NOMO-1 treated with DMSO at 0.1 percent for 48 hours (cell line): ENCODE results near the gene PRR33.

Experiments used
- DNase-seq: peaks from one replicate; lab custom pipeline; 2025; ENCODE audit not compliant: unreplicated experiment; lab: John Stamatoyannopoulos, UW

Gene PRR33

DNA sequence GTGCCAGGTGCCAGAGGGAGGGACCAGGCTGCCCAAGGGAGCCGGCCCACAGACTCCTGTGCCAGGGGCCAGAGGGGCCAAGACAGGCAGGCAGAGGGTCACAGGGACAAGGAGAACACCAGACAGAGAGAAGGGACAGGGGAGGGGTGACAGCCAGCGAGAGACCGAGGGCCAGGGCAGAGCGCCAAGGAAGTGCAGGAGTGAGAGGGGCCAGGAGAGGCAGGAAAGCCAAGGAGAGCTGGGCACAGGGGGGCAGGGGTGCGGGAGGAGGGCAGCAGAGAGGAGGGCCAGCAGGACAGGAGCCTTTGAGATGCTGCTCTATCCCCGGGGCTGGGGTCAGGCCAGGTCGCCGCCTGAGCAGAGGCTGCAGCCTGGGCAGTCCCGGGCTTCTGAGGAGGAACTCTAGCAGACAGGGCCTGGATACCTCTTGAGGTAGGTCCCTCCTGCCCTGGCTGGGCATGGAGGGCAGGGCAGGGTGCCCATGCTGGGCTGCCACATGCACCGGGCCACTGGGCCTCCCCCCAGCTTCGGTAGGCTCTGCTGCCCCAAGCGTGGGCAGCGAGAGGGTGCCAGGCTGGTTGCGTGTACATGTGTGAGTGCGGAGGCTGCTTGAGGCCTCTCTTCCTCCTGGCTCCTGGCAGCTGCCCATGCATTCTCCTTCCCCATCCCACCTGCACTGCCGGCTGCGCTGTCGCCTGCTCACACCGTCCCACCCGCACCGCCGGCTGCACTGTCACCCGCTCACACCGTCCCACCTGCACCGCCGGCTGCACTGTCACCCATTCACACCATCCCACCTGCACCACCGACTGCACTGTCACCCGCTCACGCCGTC, 26.6 kb downstream of the PRR33 start:
- no peak for DNase-seq

DNA sequence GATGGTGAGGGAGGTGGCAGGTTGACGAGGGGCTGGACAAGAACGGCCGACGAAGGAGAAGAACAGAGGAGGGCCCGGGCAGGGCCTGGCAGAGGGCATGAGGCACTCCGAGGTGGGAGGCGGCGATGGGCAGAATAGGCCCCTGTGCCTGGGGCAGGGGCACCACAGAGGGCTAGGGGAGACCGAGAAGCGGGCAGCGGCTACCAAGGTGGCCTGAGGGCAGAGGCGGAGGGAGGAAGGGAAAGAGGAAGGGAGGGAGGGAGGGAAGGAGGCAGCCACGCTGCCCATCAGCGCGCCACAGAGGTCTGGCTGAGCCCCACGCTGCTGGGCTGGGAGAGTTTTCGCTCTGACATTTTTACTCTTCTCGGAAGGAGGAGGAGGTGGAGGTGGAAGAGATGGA, 27.5 kb downstream of the PRR33 start:
- DNase-seq, result no peak

GRCh38 chr11:1863352-1864216, 28.1 kb downstream of the PRR33 start:
- no peak for DNase-seq

GRCh38 chr11:1862588-1863351, 28.9 kb downstream of the PRR33 start:
- no peak for DNase-seq

DNA sequence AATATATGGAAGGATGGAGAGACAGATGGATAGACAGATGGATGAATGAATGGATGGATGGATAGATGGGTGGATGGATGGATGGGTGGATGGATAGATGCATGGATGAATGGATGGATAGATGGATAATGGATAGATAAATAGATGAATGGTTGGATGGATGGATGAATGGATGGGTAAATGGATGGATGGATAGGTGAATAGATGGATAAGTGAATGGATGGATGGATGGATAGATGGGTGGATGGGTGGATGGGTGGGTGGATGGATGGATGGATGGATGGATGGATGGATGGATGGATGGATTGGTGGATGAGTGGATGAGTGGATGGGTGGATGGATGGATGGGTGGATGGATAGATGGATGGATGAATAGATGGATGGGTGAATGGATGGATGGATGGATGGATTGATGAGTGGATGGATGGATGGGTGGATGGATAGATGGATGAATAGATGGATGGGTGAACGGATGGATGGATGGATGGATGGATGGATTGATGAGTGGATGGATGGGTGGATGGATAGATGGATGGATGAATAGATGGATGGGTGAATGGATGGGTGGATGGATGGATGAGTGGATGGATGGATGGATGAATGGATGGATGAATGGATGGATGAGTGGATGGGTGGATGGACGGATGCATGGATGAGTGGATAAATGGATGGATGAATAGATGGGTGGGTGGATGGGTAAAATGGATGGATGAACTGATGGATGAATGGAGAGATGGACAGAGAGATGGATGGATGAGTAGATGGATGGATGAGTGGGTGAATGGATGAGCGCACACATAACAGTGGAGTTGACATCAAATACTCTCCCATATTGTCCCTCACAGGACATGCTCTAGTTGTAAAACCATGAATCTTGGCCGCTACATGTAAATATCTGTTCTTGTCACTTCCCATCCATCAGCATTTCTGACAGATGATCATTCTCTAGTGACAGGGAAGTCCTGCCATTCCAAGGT, 30.0 kb downstream of the PRR33 start:
- no peak for DNase-seq

DNA sequence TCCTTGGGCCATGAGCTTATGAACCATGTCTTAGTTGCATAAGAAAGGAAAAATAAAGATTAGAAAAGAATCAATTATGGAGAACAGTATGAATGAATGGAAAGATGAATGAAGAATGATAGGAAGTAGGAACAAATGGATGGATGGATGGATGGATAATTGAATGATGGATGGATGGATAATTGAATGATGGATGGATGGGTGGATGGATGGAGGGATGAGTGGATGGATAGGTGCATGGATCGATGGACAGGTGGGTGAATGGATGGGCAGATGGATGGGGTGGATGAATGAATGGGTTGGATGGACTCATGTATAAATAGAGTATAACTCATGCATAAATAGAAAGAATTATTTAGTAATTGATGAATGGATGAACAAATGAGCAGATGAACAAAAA, 31.6 kb downstream of the PRR33 start:
- no peak for DNase-seq

- DNase-seq, result no peak
Observed at GRCh38 chr11:1859004-1859403, 32.7 kb downstream of the PRR33 start.

- DNase-seq, result no peak
Observed at GRCh38 chr11:1858576-1858975, 33.1 kb downstream of the PRR33 start.

DNA sequence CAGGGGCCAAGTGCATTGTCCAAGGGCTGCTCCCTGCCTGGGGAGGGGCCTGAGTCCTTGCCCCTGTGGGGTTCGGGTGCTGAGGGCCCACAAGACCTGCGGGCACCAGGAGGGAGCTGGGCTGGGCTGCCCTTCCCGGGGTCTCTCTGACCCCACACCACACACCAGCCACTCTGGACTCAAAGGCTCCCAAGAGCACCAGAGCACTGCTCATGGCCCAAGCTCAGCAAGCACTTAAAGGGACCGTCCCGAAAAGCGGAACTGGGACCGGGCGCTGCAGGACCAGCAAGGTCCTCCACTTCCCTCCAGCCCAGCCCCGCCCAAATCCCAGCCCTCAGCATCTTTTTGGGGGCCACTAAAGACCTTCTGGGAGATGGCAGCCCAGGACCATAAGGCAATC, 33.5 kb downstream of the PRR33 start:
- DNase-seq, result peak; percentile 46

GRCh38 chr11:1857064-1857463, 34.6 kb downstream of the PRR33 start:
- no peak for DNase-seq

DNA sequence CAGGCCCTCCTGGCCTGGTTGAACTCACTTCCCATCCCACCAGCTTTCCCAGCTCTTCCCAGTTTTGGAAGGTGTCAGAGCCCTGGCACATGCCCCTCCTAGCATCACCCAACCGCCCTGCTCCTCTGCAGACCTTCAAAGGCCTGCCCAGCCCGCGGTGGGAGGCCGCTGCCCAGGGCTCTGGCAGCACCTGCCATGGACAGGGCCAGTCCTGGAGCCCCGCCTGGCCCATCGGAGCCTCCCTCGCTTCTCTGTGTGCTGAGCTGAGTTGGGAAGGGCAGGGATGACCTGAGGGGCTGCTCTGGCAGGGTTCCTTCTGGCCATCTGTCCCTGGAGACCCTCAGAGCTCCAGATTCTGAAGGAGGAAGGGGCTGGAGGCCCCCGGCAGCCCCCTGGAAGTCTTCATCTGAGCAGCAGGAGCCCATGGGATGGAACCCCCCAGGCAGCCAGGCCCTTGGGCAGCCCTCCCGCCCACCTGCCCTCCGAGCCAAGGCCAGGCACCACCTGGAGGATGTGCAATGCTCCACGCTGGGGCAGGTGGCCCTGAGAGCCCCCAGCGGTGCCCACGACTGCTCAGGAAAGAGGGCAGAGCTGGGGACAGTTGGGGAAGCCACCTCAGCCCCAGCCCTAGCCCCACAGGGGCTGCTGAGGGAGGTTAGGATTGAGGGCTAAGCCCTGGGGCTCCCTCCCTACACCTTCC, 35.2 kb downstream of the PRR33 start:
- no peak for DNase-seq

DNA sequence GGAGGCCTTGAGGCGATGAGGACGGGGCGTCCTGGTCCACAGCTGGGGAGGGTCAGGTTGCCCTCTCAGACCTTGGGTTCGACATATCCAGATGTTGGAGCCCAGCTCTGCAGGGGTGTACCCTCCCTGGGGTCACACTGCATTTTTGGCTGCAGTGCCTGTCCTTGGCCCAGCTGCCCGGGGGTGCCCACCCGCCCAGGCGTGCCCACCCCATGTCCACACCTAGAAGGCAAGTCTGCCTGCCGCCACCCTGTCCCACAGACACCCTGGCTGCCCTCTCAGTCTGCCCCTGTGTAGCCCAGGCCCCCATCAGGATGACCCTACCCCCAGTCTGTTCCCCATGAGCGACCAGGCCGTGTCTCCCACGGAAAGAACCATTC, 35.8 kb downstream of the PRR33 start:
- DNase-seq, result no peak

GRCh38 chr11:1854949-1855885, 36.5 kb downstream of the PRR33 start:
- DNase-seq, result no peak

DNA sequence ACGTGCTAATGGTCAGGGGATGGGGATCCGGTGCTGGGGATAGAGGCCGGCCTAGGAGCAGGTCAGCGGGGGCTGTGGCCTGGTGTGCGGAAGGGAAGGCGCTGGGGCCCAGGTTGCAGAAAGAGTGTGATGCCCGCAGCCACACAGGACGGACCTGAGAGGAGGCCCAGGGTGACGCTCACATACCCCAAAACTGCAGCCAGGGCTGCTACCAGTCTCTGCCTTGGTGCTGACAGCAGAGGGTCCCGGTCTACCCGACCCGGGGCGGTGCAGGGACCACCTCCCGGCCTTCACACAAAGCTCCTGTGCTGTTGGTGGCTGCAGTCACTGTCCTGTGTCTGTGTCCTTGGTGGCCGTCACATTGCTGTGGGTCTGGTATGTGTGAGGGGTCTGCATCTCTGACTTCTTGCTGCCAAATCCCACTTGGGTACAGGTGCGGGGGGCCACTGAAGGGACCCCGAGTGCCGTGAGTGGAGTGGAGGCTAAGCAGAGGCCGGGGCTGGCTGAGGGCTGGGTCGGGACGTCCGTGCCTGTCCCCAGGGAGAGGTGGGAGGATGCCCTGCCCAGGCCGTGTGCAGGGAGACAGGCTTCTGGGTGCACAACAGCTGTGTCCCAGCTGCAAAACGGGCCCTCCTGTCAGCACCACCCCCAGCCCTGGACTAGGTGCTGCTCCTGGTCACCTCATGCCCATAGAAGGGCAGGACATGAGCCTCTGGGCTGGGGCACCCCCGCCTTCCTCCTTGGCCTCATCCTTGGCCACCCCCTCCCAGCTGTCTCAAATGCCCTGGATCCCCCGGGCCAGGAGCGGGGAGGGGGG, 37.4 kb downstream of the PRR33 start:
- no peak for DNase-seq

- no peak for DNase-seq
Observed at GRCh38 chr11:1853376-1854131, 38.1 kb downstream of the PRR33 start.

DNA sequence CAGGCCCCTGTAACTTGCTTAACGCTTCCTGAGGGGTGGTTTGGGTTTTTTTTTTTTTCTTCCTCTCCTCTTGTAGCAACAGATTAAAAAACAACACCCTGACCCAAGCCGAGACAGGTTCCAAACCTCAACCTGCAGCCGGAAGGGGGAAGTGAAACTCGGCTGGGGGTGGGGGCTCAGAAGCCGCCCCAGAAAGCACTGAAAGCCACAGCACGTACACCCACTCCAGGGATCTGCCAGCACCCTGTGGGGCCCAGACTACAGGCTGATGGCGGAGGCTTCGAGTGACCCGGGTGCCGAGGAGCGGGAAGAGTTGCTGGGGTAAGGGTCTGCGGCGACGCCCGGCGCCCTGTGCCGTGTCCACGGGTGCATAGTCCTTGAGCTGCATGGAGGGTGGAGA, 38.8 kb downstream of the PRR33 start, which contains the start of gene LSP1:
Gene LSP1, plus strand, starts transcription at position 208 of the 400 bp plus-strand sequence. Its CDS starts 61 bp downstream, at position 269.
- peak; percentile 89 for DNase-seq
